ENCODE results near the gene COL25A1.
A peak's percentile ranks its signal among the peaks of the same experiment; 100 is the strongest.

Gene COL25A1

DNA sequence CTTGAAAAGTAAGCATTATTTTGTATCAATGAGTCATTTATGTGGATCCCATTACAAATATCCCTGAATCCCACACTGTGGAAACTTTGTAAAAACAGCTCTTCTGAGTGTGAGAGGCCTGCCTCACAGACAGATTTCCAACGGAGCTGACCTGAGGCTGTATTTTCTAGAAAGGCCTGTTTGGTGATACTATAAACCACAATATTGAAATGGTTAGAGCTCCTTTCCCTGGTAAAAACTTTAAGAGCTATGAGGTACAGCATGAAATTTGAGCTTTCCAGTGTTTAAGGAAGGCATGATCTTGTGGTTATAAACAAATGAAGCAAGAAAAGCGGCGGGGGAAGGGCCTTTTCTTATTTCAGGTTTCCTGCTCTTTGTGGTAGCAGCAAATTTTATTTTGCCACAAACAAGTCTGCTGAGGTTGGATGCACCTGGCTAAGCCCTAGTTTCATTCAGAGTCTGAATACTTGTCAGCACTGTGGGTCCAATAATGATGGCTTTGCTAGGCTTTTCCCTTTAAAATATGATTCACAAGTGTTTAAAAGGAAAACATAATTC is 452.8 kb downstream of the COL25A1 start:
- DNase-seq, result no peak

DNA sequence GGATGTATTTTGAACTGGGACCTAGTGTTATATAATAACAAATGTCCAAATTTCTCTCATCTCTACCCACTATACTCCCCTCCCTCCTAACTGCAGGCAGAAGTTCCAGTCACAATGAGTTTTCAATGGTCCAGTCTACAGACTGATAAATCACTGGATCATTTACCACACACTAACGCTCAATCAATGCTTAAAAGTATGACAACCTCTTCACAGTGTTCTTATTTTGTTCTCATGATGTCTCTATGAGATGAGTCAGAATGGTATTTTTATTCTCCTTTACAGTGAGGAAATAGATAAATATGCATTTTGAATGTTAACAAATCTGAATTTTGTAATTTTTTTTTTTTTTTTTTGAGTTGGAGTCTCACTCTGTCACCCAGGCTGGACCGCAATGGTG is 455.9 kb downstream of the COL25A1 start:
- no peak for DNase-seq

DNA sequence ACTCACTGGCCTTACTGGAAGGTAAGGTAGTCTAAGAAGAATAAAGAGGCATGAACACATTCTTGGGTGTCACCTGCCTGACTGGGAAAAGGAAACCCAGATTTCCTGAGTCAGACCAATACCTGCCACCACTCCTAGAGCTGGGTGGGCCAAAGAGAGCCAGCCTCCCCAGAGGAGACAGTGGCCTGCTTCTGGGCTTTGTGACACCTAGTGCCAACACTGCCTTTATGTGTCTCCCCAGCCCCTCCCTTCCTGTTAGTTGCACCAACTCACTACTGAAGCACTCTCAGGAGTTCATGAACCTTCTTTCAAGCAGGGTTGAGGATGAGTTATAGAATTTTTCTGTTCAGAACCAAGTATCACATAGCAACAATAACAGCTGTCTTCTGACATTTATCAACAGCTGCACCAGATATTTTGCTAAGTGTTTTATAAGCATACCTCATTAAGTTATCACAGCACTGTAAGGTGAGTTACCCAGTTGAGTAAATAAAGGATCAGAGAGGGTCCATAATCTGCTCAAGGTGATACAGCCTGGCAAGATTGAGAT is 462.0 kb downstream of the COL25A1 start:
- DNase-seq, result no peak

DNA sequence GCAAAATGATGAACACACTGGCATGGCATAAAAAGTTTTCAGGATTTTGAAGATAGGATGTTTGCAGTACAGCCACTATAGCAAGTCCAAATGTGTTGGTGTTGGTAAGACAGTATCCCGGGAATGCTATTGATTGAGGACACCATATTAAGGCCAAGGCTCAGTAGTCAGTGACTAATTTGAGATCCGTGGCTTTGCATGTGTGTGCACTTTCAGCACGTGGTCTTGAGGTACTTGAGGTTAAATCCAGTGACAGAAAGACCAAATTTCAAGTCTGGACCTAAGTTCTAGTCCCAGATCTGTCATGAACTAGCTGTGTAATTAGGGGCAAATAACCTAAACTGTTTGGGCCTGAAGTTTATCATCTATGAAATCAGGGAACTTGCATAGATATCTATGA is 463.1 kb downstream of the COL25A1 start:
- no peak for DNase-seq

DNA sequence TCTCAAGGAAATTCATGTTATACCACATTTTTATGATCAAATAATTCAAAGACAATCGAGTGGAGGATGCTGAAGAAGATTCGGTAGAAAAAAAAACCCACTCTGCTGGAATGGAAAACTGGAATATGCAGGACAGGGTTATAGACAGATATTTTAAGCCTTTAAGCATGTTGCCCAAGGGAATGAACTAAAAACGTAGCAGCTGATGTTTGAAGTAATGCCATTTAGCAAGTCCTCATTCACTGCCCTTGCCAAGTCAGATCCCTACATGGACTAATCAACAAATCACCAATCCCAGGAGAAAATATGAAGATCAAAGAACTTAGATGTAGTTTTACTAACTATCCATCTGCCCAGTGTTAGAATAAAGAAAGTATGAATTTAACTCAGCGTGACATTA is 464.0 kb downstream of the COL25A1 start:
- DNase-seq, result no peak

DNA sequence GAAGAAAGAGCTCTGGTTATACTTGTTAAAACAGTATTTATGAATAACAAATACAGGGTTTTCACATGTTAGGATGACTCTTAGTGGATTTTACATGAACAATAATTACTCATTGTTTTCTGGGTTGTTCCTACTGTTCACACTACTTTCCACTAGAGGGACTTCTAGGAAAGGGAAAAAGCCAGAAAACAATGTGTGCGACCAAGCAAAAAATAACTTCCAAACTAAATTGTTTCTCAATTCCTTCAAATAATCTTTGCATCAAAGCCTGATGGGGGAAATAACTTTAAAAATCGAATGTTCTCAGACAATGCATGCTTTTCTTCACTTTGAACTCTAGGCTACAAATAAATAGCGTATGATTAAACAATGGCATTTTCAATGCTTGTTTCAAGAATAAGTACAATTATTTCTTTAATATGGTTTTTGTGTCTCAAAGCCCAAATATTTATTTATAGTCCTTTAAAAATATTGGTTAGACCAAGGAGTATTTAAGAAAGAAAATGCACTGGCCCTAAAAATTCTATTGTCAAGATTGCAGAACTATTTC is 467.5 kb downstream of the COL25A1 start:
- peak; percentile 13 to 38 for DNase-seq

DNA sequence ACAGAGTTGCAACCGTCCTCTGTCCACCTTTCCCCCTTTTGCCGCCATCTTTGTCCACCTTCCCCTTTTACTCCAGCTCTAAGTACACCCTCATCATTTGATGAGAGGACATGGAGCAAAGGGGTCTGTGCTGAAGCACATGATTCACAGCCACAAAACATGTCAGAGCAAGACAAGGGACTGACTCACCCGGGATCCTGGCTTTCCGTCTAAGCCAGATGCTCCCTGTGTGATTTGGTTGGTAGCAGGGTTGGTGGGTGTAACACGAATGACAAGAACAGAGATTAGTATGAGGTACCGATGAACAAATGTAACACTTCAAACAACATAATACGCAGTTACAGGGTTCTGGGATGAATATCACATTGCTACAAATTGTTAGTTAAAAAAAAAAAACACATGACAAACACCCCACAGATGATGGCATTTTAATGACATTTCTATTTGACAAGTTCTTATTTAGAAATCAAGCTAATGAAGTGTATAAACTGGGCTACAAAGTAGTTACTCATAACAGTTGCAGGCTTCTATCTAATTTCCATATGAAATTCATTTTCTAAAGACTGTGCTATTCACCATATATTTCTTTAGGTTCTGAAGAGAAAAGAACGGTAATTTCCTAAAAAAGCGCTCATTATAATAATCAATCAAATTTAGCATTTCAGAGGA is 468.2 kb downstream of the COL25A1 start:
- no peak for DNase-seq

DNA sequence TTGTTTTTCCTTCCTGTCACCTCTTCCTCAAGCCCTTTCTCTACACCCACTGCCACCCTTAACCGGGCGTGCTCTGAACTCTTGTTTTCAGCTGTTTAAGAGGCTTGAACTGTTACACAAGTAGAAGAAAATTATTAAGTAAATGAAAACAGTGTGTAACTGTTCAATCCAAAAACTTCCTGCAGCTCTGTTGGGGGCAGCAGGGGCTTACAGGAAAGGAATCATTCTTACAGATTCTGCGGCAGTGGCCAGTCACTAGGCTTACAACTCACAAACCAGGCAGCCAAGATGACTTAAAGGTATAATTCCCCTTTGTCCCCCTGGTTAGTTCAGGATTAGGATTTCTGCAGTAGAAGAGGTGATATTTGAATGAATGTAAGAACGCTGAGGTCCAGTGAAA is 469.4 kb downstream of the COL25A1 start:
- DNase-seq, result no peak

DNA sequence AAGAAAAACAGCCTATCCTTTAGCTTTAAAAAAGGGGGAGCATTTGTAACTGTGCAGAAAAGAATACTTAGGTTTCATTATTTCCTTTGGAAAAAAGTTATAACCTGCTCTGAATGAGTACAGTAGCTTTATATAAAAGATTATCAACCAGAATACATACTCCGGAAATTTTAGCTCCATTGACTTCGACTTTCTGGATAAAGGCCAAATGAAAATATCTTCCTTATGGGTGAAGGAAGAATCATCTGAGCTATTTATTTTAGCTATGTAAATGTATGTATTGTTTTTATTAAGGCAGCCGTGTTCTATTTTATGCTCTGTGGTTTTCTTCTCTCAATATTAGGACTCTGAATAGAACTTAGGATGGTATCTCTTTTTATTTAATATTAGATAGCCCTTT is 470.6 kb downstream of the COL25A1 start:
- DNase-seq, result no peak

DNA sequence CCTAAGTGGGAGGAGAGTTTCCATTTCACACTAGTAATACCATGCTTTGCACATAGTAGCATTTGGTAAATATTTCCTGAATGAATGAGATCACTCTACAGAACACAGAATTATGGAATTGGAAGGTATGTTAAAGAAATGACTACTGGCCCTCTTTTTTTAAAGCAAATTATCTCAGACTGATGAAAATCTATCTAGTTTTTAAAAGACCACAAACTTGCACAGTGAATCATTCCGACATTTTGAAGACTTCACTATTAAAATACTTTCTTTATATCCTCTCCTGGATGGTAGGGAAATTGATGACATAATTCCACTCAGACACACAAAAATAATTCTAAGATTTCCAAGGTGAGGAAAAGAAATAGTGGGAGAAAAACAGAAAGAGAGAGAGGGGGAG is 471.2 kb downstream of the COL25A1 start:
- no peak for DNase-seq

DNA sequence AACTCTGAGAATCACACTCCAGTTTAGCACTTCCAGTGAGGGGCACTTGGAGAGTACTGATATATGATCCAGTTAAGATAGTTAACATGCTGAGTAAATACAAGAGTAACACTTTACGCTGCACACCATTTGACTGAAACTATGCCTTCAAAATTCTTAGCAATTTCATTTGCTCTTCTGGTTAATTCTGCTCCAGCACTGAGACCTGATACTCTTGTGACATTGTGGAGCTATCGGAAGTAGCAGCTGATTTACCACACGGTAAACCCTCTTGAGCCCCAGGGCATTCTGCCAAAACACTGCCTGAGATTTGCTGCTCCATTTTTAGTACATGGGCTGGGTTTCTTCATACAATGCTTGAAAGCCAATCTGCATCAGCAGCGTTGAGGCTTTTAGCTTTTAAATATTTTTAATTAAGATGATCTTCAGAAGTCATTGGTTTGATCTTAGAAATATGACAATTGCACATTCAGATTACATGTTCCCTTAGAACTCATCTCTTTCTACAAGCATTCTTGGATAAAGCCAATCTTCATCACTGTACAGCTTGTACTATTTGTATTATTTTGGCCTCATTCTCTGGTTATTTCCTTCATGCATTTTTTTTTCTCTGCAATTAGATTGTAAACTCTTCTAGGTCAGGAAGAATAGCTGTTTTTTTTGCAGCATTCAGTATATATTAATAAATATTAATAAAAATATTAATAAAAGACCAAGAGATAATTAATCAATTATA is 471.8 kb downstream of the COL25A1 start:
- no peak for DNase-seq

DNA sequence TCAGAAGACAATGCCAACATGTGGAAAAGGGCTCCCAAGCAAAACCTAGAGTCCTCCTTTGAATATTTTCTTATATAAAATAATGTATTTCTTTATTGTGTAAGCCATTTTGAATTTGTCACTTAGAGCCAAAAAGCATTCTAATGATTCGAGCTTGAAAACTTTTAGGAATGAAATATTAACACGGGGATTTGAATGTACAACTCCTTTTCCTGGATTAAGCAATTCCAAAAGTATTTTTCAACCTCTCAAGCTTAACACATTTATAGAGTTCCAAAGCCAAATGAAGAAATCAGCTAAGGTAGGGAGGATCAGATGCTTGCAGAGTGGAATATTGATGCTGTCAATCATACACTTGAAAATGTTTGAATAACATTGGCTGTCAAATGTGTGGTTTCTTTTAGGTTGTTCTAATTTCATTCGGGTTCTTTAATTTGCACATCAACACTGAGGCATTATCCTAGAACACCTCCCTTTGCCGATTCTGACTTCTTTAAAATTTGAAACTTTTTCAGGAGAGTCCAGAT is 472.4 kb downstream of the COL25A1 start:
- no peak for DNase-seq

DNA sequence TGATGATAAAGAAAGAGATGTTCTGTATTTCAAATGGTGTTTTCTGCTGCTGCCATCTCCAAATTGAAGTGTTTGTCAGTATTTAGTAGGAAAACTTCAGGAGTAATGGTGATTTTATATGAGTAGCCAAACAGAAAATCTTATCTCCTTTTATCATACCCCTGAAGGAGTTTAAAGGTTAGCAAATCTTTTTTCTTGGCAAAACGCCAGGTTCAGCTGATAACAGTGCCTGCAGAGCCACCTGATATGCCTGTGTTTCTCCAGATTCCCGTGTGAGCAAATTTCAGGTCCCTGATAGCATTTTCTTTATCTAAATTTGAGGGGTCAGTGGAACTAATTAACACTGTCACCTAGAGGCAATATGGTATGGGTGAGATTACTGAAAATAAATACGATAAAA is 473.8 kb downstream of the COL25A1 start:
- no peak for DNase-seq

DNA sequence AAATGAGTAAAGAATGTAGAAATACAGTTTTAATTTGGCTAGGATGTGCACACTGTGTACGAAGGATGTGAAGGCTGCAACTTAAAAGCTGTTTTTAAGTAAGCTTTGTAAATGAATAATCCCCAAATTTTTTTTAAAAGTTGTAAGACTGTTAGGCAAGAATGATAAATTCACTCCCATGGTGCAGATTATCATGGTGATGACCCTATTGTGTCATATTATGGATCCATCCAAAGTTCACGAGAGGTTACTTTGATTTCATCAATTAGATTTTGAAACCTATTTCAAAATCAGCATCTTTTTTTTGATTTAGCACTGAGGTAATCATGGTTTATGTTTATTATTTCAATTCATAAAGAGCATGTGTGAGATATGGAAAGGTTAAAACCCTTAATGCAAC is 476.7 kb downstream of the COL25A1 start:
- DNase-seq, result no peak

DNA sequence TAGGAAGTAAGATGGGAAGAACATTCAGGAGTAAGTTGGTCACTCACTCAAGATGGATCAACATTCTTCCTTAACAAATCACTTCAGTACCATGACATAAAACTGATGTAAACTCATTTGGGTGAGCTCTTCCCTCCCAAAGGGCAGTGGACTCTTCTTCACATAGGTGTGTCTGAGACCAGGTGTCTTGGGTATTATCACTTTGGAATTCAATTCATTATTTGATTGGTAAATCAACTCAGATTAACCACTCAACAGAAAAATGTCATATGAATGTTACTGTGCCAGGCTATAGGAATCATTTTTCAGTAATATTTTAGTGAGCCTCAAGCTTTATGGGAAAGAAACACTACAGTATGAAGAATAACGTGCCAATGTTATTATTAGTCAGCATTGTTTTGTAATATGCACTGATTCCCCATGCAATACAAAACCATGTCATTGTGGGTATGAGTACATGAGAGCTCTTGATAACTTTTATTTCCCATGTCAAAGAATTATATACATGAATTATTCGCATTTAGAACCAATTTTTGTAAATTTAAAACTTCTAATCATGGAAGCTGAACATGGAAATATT is 481.0 kb downstream of the COL25A1 start:
- DNase-seq, result no peak

DNA sequence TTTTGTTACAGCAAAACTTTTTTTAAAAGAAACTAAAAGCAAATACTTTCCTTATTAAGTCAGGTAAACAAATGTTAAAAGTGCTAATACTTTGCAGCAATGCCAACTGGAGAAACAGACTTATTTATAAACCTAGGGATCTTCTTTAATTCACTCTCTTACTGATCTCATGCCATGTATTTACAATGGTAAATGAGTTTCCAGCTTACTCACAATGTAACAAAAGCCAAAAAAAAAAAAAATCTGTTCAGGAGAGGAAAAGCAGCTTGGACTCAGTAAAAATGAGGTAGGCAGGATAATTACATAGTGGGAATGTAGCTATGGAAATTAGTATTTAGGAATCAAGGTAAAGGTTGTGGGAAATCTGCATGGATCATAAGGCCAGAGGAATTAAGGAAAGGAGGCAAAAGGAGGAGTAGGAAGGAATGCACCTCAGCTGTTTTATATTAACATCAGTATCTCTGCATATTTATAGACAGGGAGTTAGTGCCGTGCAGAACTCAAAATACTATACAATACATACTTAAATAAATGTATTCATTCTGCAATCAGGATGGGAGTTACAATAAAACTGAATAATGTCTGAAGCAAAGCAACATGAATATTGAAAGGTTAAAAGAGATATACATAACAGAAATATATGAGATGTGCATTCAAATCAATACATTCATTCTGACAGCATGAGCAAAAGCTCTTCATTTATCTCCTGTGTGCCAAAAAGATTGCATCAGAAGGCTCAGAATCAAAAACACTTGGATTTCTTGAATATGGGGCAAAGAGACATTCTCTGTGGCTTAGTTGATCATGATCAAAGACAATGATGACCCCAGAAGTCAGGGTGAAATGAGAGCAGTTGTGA is 481.7 kb downstream of the COL25A1 start:
- DNase-seq, result no peak

DNA sequence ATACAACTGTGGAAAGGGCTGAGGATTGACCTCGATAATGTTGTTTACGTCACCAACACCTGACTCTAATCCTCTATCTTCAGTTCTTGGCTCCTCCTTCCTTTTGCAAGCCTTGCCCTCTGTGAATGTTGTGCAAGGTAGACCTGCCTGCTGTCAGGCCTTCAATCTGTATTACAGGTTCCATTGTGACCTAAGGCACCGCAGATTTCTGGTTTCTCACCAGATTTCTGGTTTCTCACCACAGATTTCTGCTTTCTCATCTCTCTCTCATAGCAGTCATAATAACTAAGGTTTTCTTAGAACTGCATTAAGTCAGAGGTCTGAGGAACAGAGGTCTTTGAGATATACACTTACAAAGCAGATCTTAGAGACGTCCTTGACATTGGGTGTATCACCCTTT is 488.1 kb downstream of the COL25A1 start:
- no peak for DNase-seq

DNA sequence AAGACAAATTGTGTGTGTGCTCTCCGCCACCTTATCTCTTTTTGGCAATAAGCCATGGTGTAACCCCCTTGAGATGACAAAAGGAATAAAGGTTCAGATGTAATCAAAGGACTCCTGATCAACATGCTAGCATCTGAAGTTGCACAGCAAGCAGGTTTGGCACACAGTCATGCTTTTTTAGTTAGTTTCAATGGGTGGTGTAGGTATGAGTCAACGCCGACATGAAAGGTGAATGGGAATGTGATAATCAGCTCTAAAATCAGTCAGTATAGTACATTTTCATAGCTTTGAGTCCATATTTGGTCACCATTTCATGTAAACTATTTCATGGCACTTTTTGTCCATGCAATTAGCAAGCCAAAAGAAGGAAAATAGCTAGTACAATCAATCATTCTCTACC is 489.2 kb downstream of the COL25A1 start:
- DNase-seq, result no peak

DNA sequence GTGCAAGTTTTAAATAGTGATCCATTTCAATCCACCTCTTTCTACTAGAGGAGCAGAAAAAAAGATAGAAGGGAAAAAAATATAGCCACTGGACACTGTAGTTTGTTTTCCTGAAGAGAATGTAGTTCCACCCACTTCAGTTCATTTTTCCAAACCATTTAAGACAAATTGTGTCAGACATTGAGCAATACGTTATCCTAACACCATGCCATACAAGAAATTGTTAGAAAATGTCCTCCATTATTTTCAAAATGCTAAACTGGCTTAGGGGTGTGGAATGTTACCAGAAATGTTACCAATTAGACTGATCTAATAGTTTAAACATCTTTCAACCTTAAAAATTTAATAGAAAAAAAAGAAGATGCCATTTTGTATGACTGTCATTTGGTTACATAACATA is 491.0 kb downstream of the COL25A1 start:
- DNase-seq, result no peak

DNA sequence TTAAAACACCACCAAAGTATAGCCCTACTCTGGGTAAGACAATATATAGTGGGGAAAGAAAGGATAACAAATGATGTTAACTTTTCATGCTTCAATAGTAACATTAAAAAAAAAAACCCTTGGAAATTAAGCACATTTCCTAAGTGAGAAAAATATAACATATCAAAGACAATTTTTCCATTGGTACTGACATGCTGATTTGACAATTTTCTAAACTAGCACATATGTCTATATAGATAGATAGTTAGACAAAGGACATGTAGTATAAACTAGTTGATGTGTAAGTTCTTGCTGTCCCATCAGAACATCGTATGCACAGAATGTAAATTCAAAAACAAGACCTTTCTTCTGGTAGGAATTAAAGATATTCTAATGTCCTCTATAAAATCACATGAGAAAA is 492.4 kb downstream of the COL25A1 start:
- no peak for DNase-seq

DNA sequence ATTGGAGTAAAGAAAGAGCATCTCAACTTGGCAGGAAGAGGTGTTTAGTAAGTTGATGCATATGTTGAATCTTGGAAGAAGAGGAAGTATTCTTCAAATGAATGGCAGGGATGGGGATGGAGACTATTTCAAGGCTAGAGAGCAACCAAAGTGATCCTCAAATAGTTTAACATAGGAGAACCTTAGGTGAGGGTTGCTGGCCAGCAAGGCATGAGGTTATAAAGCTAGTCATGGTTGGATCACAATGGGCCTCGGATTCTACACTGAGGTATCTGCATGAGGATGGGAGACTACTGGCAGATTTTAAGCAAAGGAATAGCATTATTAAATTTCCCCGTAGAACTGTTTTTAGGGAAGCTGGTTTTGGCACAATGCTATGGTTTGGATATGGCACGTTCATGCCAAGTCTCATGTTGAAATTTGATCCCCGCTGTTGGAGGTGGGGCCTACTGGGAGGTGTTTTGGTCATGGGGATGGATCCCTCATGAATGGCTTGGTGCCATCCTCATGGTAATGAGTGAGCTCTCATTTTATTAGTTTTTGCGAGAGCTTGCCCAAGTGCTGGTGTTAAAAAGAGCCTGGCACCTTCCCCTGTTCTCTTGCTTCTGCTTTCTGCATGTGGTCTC is 497.7 kb downstream of the COL25A1 start:
- DNase-seq, result no peak

DNA sequence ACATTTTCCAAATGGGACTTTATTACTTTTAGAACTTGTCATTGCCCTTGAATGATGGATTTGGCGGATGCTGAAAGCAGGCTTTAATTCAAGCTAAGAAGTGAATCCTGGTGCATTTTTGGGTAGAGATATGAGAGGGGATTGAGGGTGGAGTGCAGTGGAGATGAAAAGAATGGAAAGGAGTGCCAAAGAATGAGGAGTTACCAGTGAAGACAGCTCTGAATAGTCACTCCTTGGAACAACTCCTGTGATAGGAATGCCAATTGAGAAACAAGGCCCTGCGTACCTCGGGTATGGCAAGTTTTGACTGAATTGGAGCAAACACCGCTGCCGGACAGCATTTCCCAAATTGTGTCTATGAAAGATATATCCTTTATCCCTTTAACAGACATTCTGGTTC is 503.2 kb downstream of the COL25A1 start:
- no peak for DNase-seq
